IMR-90 (cell line): Measurements from ENCODE around the gene CLPX. TPM values are rescaled to one million over a fixed set of nuclear protein-coding genes. Genes with fewer than 3 reads are reported as not detected.

Experiments used
- ATAC-seq: fragments of 200-7000 bp; cut with Tn5 transposase; 2 replicates; pipeline ENCODE4 v1.9.1; 2020; ENCODE audit warnings: low read depth, mild to moderate bottlenecking, moderate library complexity
- BruUV-seq: library from RNA; stranded (reverse); fragments of 400-500 nt; replicated peaks from 2 replicates; lab custom pipeline; 2021; lab: Mats Ljungman, UMichigan
- CTCF ChIA-PET: fragments of 300-600 bp; formaldehyde crosslinking; extraction: SDS; loops from one replicate; lab custom pipeline; 2021; ENCODE audit warnings: antibody characterized with exemption; lab: Yijun Ruan, JAX
- POLR2A ChIA-PET: fragments of 300-600 bp; sonication (Branson Sonifier 250); formaldehyde crosslinking; loops from one replicate; lab custom pipeline; 2022; ENCODE audit warnings: antibody characterized with exemption; ENCODE audit not compliant: unreplicated experiment; lab: Charles Lee
- DNase-seq: peaks from one replicate; pipeline ENCODE4 v3.0.0; 2013
- H2AFZ ChIP-seq: replicated peaks from 2 replicates; pipeline ENCODE3; 2013; ENCODE audit warnings: low read length, mild to moderate bottlenecking; ENCODE audit not compliant: poor library complexity
- H2AK5ac ChIP-seq: 2 replicates; pipeline ENCODE4 v1.6.1; 2013; ENCODE audit warnings: low read depth, low read length, inconsistent platforms
- H2AK9ac ChIP-seq: replicated peaks from 2 replicates; pipeline ENCODE3; 2013; ENCODE audit warnings: mild to moderate bottlenecking, low read depth, low read length, moderate library complexity; ENCODE audit not compliant: poor library complexity
- H2BK120ac ChIP-seq: 2 replicates; pipeline ENCODE4 v1.6.1; 2013; ENCODE audit warnings: low read depth, low read length, inconsistent platforms
- H2BK15ac ChIP-seq: 3 replicates; pipeline ENCODE4 v1.6.1; 2013; ENCODE audit warnings: low read depth, low read length, inconsistent platforms
- H2BK20ac ChIP-seq: 2 replicates; pipeline ENCODE4 v1.6.1; 2013; ENCODE audit warnings: low read depth, mild to moderate bottlenecking, inconsistent platforms, low read length, moderate library complexity
- H2BK5ac ChIP-seq: 2 replicates; pipeline ENCODE4 v1.6.1; 2013; ENCODE audit warnings: mild to moderate bottlenecking, low read depth, low read length, inconsistent platforms; ENCODE audit not compliant: poor library complexity, severe bottlenecking
- H3K14ac ChIP-seq: replicated peaks from 2 replicates; pipeline ENCODE4 v1.6.1; 2013; ENCODE audit warnings: low read depth, low read length, inconsistent platforms
- H3K18ac ChIP-seq: 2 replicates; pipeline ENCODE4 v1.6.1; 2013; ENCODE audit warnings: low read depth, low read length, control low read depth
- H3K23ac ChIP-seq: 2 replicates; pipeline ENCODE4 v1.6.1; 2013; ENCODE audit warnings: low read depth, low read length, inconsistent platforms
- H3K27ac ChIP-seq: 2 replicates; pipeline ENCODE4 v1.5.1; 2013; ENCODE audit warnings: mild to moderate bottlenecking, control low read depth, low read length; ENCODE audit not compliant: insufficient read depth
- H3K27me3 ChIP-seq: 2 replicates; pipeline ENCODE4 v1.6.1; 2013; ENCODE audit warnings: low read length; ENCODE audit not compliant: control insufficient read depth, insufficient read depth
- H3K36me3 ChIP-seq: 2 replicates; pipeline ENCODE4 v1.6.1; 2013; ENCODE audit warnings: low read length, mixed read lengths; ENCODE audit not compliant: control insufficient read depth, insufficient read depth
- H3K4ac ChIP-seq: 2 replicates; pipeline ENCODE4 v1.6.1; 2013; ENCODE audit warnings: low read depth, low read length, inconsistent platforms
- H3K4me1 ChIP-seq: 2 replicates; pipeline ENCODE4 v1.6.1; 2013; ENCODE audit warnings: low read length, mixed read lengths; ENCODE audit not compliant: control insufficient read depth, insufficient read depth
- H3K4me2 ChIP-seq: 2 replicates; pipeline ENCODE4 v1.6.1; 2013; ENCODE audit warnings: low read depth, mild to moderate bottlenecking, control low read depth, low read length, moderate library complexity
- H3K4me3 ChIP-seq: 2 replicates; pipeline ENCODE4 v1.5.1; 2013; ENCODE audit warnings: low read depth, mild to moderate bottlenecking, control low read depth, low read length, moderate library complexity; ENCODE audit not compliant: insufficient read depth
- H3K56ac ChIP-seq: 2 replicates; pipeline ENCODE4 v1.6.1; 2013; ENCODE audit warnings: low read length, inconsistent platforms; ENCODE audit not compliant: insufficient read depth; ENCODE audit errors: extremely low read depth
- H3K79me1 ChIP-seq, 2 experiments: 2 replicates each; pipeline ENCODE4 v1.6.1; 2013; ENCODE audit warnings: low read length in 2 of 2, inconsistent platforms in 1 of 2, low read depth in 1 of 2
- H3K9ac ChIP-seq: 2 replicates; pipeline ENCODE4 v1.6.1; 2013; ENCODE audit warnings: low read depth, low read length, control low read depth
- H3K9me1 ChIP-seq: 2 replicates; pipeline ENCODE4 v1.6.1; 2013; ENCODE audit warnings: low read length, inconsistent platforms; ENCODE audit not compliant: insufficient read depth
- H3K9me3 ChIP-seq: 2 replicates; pipeline ENCODE4 v1.6.1; 2013; ENCODE audit warnings: low read length; ENCODE audit not compliant: control insufficient read depth, insufficient read depth
- H4K20me1 ChIP-seq: 2 replicates; pipeline ENCODE4 v1.6.1; 2013; ENCODE audit warnings: low read length, inconsistent platforms; ENCODE audit not compliant: insufficient read depth
- H4K5ac ChIP-seq: 2 replicates; pipeline ENCODE4 v1.6.1; 2013; ENCODE audit warnings: mild to moderate bottlenecking, low read depth, low read length, control low read depth
- H4K8ac ChIP-seq, 2 experiments: 2 replicates each; pipeline ENCODE4 v1.6.1; 2013; ENCODE audit warnings: low read depth in 2 of 2, low read length in 2 of 2, control low read depth in 1 of 2, inconsistent platforms in 1 of 2
- H4K91ac ChIP-seq: 2 replicates; pipeline ENCODE4 v1.6.1; 2013; ENCODE audit warnings: low read depth, low read length, inconsistent platforms; ENCODE audit not compliant: insufficient read depth
- BHLHE40 ChIP-seq: fragments of 150-350 bp; IDR thresholded peaks from 2 replicates; pipeline ENCODE4 v1.6.1; 2016; ENCODE audit warnings: mild to moderate bottlenecking, low read depth, low read length
- CEBPB ChIP-seq: IDR thresholded peaks from 2 replicates; pipeline ENCODE4 v1.6.1; 2012; ENCODE audit warnings: low read depth, low read length, improper control_type of control experiment
- CHD1 ChIP-seq: IDR thresholded peaks from 2 replicates; pipeline ENCODE4 v1.6.1; 2012; ENCODE audit warnings: low read depth, low read length, improper control_type of control experiment
- CTCF ChIP-seq: conservative IDR thresholded peaks from 2 replicates; pipeline ENCODE4 v1.5.1; 2012; ENCODE audit warnings: mild to moderate bottlenecking, low read depth, low read length, improper control_type of control experiment
- ELK1 ChIP-seq: fragments of 150-350 bp; IDR thresholded peaks from 2 replicates; pipeline ENCODE4 v1.6.1; 2016; ENCODE audit warnings: low read depth, mild to moderate bottlenecking, low read length, moderate library complexity, borderline replicate concordance
- FOS ChIP-seq: fragments of 150-350 bp; IDR thresholded peaks from 2 replicates; pipeline ENCODE4 v1.6.1; 2016; ENCODE audit warnings: low read depth, low read length
- MAFK ChIP-seq: IDR thresholded peaks from 2 replicates; pipeline ENCODE4 v1.6.1; 2012; ENCODE audit warnings: low read depth, low read length, improper control_type of control experiment
- MAZ ChIP-seq: IDR thresholded peaks from 2 replicates; pipeline ENCODE4 v1.6.1; 2012; ENCODE audit warnings: low read depth, mild to moderate bottlenecking, low read length, improper control_type of control experiment, moderate library complexity, borderline replicate concordance
- NFE2L2 ChIP-seq: fragments of 150-350 bp; IDR thresholded peaks from 2 replicates; pipeline ENCODE4 v1.6.1; 2016; ENCODE audit warnings: low read depth, mild to moderate bottlenecking, low read length
- RAD21 ChIP-seq: IDR thresholded peaks from 2 replicates; pipeline ENCODE4 v1.6.1; 2012; ENCODE audit warnings: low read length, improper control_type of control experiment
- RCOR1 ChIP-seq: IDR thresholded peaks from 2 replicates; pipeline ENCODE4 v1.6.1; 2012; ENCODE audit warnings: mild to moderate bottlenecking, low read length, improper control_type of control experiment; ENCODE audit not compliant: insufficient replicate concordance
- RFX5 ChIP-seq: IDR thresholded peaks from 2 replicates; pipeline ENCODE4 v1.8.0; 2012; ENCODE audit warnings: low read depth, mild to moderate bottlenecking, low read length, moderate library complexity
- SMC3 ChIP-seq: fragments of 150-350 bp; IDR thresholded peaks from 2 replicates; pipeline ENCODE4 v1.6.1; 2016; ENCODE audit warnings: low read depth, mild to moderate bottlenecking, antibody characterized with exemption, low read length, moderate library complexity
- USF2 ChIP-seq: fragments of 150-350 bp; IDR thresholded peaks from 2 replicates; pipeline ENCODE4 v1.6.1; 2017; ENCODE audit warnings: mild to moderate bottlenecking, antibody characterized with exemption, low read length, low read depth
- WGBS, 2 experiments: methylation state at CpG; one replicate each; pipeline versions ENCODE4 v1.1.5 to v1.1.7; 2013; ENCODE audit warnings: missing lambda C conversion rate in 2 of 2; ENCODE audit not compliant: insufficient read length in 1 of 2; ENCODE audit errors: extremely low coverage in 2 of 2; 5-methylcytosine and 5-hydroxymethylcytosine counted together
- dilution Hi-C: fragments of 300-500 bp; cut with HindIII; formaldehyde crosslinking; loops from one replicate; pipeline ENCODE4 v1.14.3; 2018; ENCODE audit warnings: low sequenced_read_pairs; ENCODE audit not compliant: unreplicated experiment
- in situ Hi-C: fragments of 300-500 bp; cut with MboI; formaldehyde crosslinking; loops from 3 replicates; pipeline ENCODE4 v1.14.3; 2019; ENCODE audit warnings: low sequenced_read_pairs, inconsistent platforms, mixed read lengths
- intact Hi-C: fragments of 100-400 bp; cut with micrococcal nuclease; formaldehyde crosslinking; loops from 2 replicates; pipeline ENCODE4 v1.10.0; 2022
- polyA plus RNA-seq, 3 experiments: library from polyadenylated mRNA; depleted of rRNA; stranded (reverse); fragments of >200 nt; gene quantifications; 2 replicates each; pipeline ENCODE4 v1.2.3, GENCODE V29; 2012; ENCODE audit warnings: low replicate concordance in 1 of 3
- total RNA-seq: library from RNA; depleted of rRNA; stranded (reverse); fragments of >200 nt; gene quantifications from 2 replicates; pipeline ENCODE4 v1.2.3, GENCODE V29; 2012

Gene CLPX
- total and polyA plus RNA-seq, 2 of the 4 experiments (the other 2 are of a cell fraction) = 25.8 to 26.9 TPM

GRCh38 chr15:65163041-65163440, 22.1 kb downstream of the CLPX start:
- Histone ChIP-seq H3K36me3 (peaks cover 22% of the 10 kb centered on the region), H2BK5ac (no peak overlapping the region), H3K27ac (no peak overlapping the region), H3K79me1 (peaks cover 7 to 26% of the 10 kb centered on the region in 2 experiments; a peak in 3 of 4 replicates), H3K4me1 (no peaks in the 10 kb centered on the region), H3K23ac (no peak overlapping the region), H3K18ac (no peak overlapping the region), H4K20me1 (peaks cover 10% of the 10 kb centered on the region; the same call in 1 of the 2 replicates), H3K9me3 (no peaks in the 10 kb centered on the region), H2BK15ac (no peak overlapping the region), H2BK120ac (no peak overlapping the region), H3K9ac (no peak overlapping the region), H3K27me3 (no peaks in the 10 kb centered on the region), H4K8ac (no peak overlapping the region), H2AFZ (no peak overlapping the region), H3K9me1 (0 out of 2 replicates have a peak, but pooled peaks cover 3% of the 10 kb centered on the region), H3K4me2 (no peak overlapping the region), H2BK20ac (no peak overlapping the region), H2AK5ac (no peak overlapping the region), H4K5ac (no peak overlapping the region), H3K4ac (no peak overlapping the region), H3K14ac (no peak overlapping the region), H3K56ac (no peak overlapping the region), H3K4me3 (no peak overlapping the region), H2AK9ac (no peak overlapping the region), H4K91ac (no peak overlapping the region)
- 100% methylated on average over 2 of the region's 4 CpGs; no CpG with 5 or more reads in 1 of the 2 experiments for WGBS, 2 experiments
- intact Hi-C loops (loop anchor here (10.0 kb wide), 1 partner anchor 48 kb away; the partner anchor contains the start of gene UBAP1L), in situ Hi-C loops (no loop called here), dilution Hi-C loops (no loop called here)
- BruUV-seq = no TSS peak
- CTCF ChIA-PET = no interaction called here
- DNase-seq (peak; percentile 55), ATAC-seq (no peak)
- POLR2A ChIA-PET = no interaction called here
- TF ChIP-seq CEBPB = no peak
- TF ChIP-seq RAD21 = no peak
- TF ChIP-seq SMC3 = no peak
- TF ChIP-seq ELK1 = no peak
- no peak for TF ChIP-seq BHLHE40
- TF ChIP-seq MAZ = no peak
- no peak for TF ChIP-seq RFX5
- TF ChIP-seq RCOR1 = no peak
- no peak for TF ChIP-seq NFE2L2
- no peak for TF ChIP-seq USF2
- no peak for TF ChIP-seq FOS
- no peak for TF ChIP-seq CHD1
- no peak for TF ChIP-seq MAFK
- no peak for TF ChIP-seq CTCF
